DOHH2 (cell line): ENCODE measurements around the gene PALLD.

Source experiments
- H3F3A ChIP-seq: fragments of 200-600 bp; sonication (generic), shearing (Covaris generic); 2 replicates; pipeline ENCODE4 v1.6.0; 2016; ENCODE audit warnings: antibody characterized with exemption, mild to moderate bottlenecking; ENCODE audit not compliant: control insufficient read depth, insufficient read depth
- H3K27ac ChIP-seq: fragments of 200-600 bp; sonication (generic); 2 replicates; pipeline ENCODE4 v1.5.1; 2014; ENCODE audit warnings: low read depth, mild to moderate bottlenecking, low read length, moderate library complexity
- H3K27me3 ChIP-seq: fragments of 200-600 bp; sonication (generic); 2 replicates; pipeline ENCODE4 v1.6.1; 2014; ENCODE audit warnings: mild to moderate bottlenecking, low read length, mixed read lengths; ENCODE audit not compliant: control insufficient read depth
- H3K36me3 ChIP-seq: fragments of 200-600 bp; sonication (generic); 2 replicates; pipeline ENCODE4 v1.6.1; 2014; ENCODE audit warnings: mild to moderate bottlenecking, low read length, moderate library complexity, mixed read lengths; ENCODE audit not compliant: control insufficient read depth
- H3K4me1 ChIP-seq: fragments of 200-600 bp; sonication (generic); 2 replicates; pipeline ENCODE4 v1.6.1; 2014; ENCODE audit warnings: mild to moderate bottlenecking, low read length, mixed read lengths; ENCODE audit not compliant: control insufficient read depth
- H3K4me2 ChIP-seq: fragments of 200-600 bp; sonication (generic); 2 replicates; pipeline ENCODE4 v1.6.0; 2014; ENCODE audit warnings: mild to moderate bottlenecking, low read length, moderate library complexity
- H3K4me3 ChIP-seq: fragments of 200-600 bp; sonication (generic); 2 replicates; pipeline ENCODE4 v1.5.1; 2014; ENCODE audit warnings: mild to moderate bottlenecking, low read length, mixed read lengths
- H3K79me2 ChIP-seq: fragments of 200-600 bp; sonication (generic); 2 replicates; pipeline ENCODE4 v1.6.1; 2014; ENCODE audit warnings: mild to moderate bottlenecking, low read length, mixed read lengths; ENCODE audit not compliant: control insufficient read depth
- H3K9me2 ChIP-seq: fragments of 200-600 bp; sonication (generic); replicated peaks from 2 replicates; pipeline ENCODE4 v1.6.1; 2014; ENCODE audit warnings: mild to moderate bottlenecking, low read length, mixed read lengths; ENCODE audit not compliant: control insufficient read depth
- H3K9me3 ChIP-seq: fragments of 200-600 bp; sonication (generic); 2 replicates; pipeline ENCODE4 v1.6.1; 2014; ENCODE audit warnings: antibody characterized with exemption, low read length, mixed read lengths; ENCODE audit not compliant: control insufficient read depth, insufficient read depth
- H4K20me1 ChIP-seq: fragments of 200-600 bp; sonication (generic); 2 replicates; pipeline ENCODE4 v1.6.0; 2014; ENCODE audit warnings: low read depth, mild to moderate bottlenecking, antibody characterized with exemption, low read length, moderate library complexity; ENCODE audit not compliant: control insufficient read depth, insufficient read depth
- CTCF ChIP-seq: fragments of 200-600 bp; sonication (generic); IDR thresholded peaks from one replicate; pipeline ENCODE4 v1.5.1; 2014; ENCODE audit warnings: antibody characterized with exemption, mild to moderate bottlenecking, low read depth, low read length; ENCODE audit not compliant: poor library complexity, severe bottlenecking
- EZH2phosphoT487 ChIP-seq: fragments of 200-600 bp; sonication (generic); IDR thresholded peaks from 2 replicates; pipeline ENCODE4 v1.6.1; 2017; ENCODE audit warnings: borderline replicate concordance, mild to moderate bottlenecking, antibody characterized with exemption, low read length, moderate library complexity, mixed read lengths

Gene PALLD

GRCh38 chr4:168641811-168642140 lies 144.9 kb downstream of the PALLD start:
- Histone ChIP-seq H3K27ac (no peak overlapping the region), H3K36me3 (no peaks in the 10 kb centered on the region), H3K4me2 (no peak overlapping the region), H3K9me2 (no peaks in the 10 kb centered on the region), H3K4me1 (no peaks in the 10 kb centered on the region), H3K9me3 (no peaks in the 10 kb centered on the region), H3K4me3 (no peak overlapping the region), H3K79me2 (no peaks in the 10 kb centered on the region), H3K27me3 (no peaks in the 10 kb centered on the region), H4K20me1 (no peaks in the 10 kb centered on the region), H3F3A (no peaks in the 10 kb centered on the region)
- TF ChIP-seq CTCF (no peak), EZH2phosphoT487 (no peak)

- no peak overlapping the region for H3K4me3 ChIP-seq
- no peaks in the 10 kb centered on the region for H3K9me3 ChIP-seq
- no peaks in the 10 kb centered on the region for H3K9me2 ChIP-seq
- H3F3A ChIP-seq: no peaks in the 10 kb centered on the region
- H3K27ac ChIP-seq: no peak overlapping the region
- H3K4me1 ChIP-seq: no peaks in the 10 kb centered on the region
- TF ChIP-seq CTCF (no peak), EZH2phosphoT487 (no peak)
- H3K27me3 ChIP-seq: no peaks in the 10 kb centered on the region
- no peaks in the 10 kb centered on the region for H3K79me2 ChIP-seq
- no peak overlapping the region for H3K4me2 ChIP-seq
- no peaks in the 10 kb centered on the region for H4K20me1 ChIP-seq
- H3K36me3 ChIP-seq: no peaks in the 10 kb centered on the region
Observed at GRCh38 chr4:168642591-168642990, 145.7 kb downstream of the PALLD start.

GRCh38 chr4:168643111-168643795 lies 146.4 kb downstream of the PALLD start:
- Histone ChIP-seq H3K79me2 (no peaks in the 10 kb centered on the region), H3F3A (no peaks in the 10 kb centered on the region), H3K4me2 (no peak overlapping the region), H3K9me2 (no peaks in the 10 kb centered on the region), H3K36me3 (no peaks in the 10 kb centered on the region), H3K27me3 (no peaks in the 10 kb centered on the region), H3K4me1 (no peaks in the 10 kb centered on the region), H3K4me3 (no peak overlapping the region), H4K20me1 (no peaks in the 10 kb centered on the region), H3K9me3 (no peaks in the 10 kb centered on the region), H3K27ac (no peak overlapping the region)
- no peak for TF ChIP-seq EZH2phosphoT487
- TF ChIP-seq CTCF: no peak
